ENCODE results near the gene CIRBP.

Gene CIRBP

DNA sequence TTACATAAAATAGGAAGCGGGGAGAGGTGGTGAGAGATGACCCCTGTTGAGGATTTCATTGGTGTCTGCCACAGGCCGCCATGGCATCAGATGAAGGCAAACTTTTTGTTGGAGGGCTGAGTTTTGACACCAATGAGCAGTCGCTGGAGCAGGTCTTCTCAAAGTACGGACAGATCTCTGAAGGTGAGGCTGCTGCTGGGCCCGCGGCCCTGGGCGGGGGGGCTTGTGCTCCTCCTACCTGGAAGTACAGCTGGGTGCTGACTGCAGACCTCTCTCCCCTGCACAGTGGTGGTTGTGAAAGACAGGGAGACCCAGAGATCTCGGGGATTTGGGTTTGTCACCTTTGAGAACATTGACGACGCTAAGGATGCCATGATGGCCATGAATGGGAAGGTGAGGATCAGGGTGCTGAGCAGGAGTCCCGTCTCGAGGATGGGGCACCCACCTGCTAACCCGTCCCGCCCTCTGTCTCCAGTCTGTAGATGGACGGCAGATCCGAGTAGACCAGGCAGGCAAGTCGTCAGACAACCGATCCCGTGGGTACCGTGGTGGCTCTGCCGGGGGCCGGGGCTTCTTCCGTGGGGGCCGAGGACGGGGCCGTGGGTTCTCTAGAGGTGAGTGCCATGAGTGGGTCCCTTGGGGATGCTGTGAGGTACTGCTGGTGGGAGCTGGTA, 1.9 kb downstream of the CIRBP start:
- H2AFZ ChIP-seq (ENCODE audit: low read depth): no peak overlapping the region
- peak overlapping the region; percentile 72; the same call in 1 of the 2 replicates for H3K9ac ChIP-seq
- peaks cover 25% of the 10 kb centered on the region; the same call in 1 of the 2 replicates for H3K36me3 ChIP-seq (ENCODE audit: insufficient read depth)
- H3K79me2 ChIP-seq (ENCODE audit: insufficient read depth, low read depth): peaks cover 36% of the 10 kb centered on the region
- H4K20me1 ChIP-seq (ENCODE audit: insufficient read depth): no peaks in the 10 kb centered on the region
- H3K27ac ChIP-seq: peak overlapping the region; percentile 81; the same call in 1 of the 2 replicates
- H3K4me3 ChIP-seq (IDR thresholded peaks at IDR 0.05; ENCODE audit: insufficient read depth, low read depth, low read length): no peak overlapping the region
- H3K4me2 ChIP-seq: peak overlapping the region; percentile 95
- peaks cover 32% of the 10 kb centered on the region for H3K4me1 ChIP-seq (ENCODE audit: low read depth, poor library complexity, severe bottlenecking)
- no peaks in the 10 kb centered on the region for H3K27me3 ChIP-seq (ENCODE audit: insufficient read depth, low read depth)
- no peak for TF ChIP-seq CTCF (conservative IDR thresholded peaks at IDR 0.05; ENCODE audit: low read depth, low read length)

- Histone ChIP-seq H4K20me1 (ENCODE audit: insufficient read depth) (no peaks in the 10 kb centered on the region), H3K36me3 (ENCODE audit: insufficient read depth) (peaks cover 25% of the 10 kb centered on the region; the same call in 1 of the 2 replicates), H3K27me3 (ENCODE audit: insufficient read depth, low read depth) (no peaks in the 10 kb centered on the region), H3K79me2 (ENCODE audit: insufficient read depth, low read depth) (peaks cover 44% of the 10 kb centered on the region), H3K9ac (no peak overlapping the region; the same call in 1 of the 2 replicates), H3K4me1 (ENCODE audit: low read depth, poor library complexity, severe bottlenecking) (peaks cover 32% of the 10 kb centered on the region), H2AFZ (ENCODE audit: low read depth) (no peak overlapping the region), H3K4me2 (no peak overlapping the region), H3K27ac (no peak overlapping the region), H3K4me3 (IDR thresholded peaks at IDR 0.05; ENCODE audit: insufficient read depth, low read depth, low read length) (no peak overlapping the region)
- TF ChIP-seq CTCF (conservative IDR thresholded peaks at IDR 0.05; ENCODE audit: low read depth, low read length): no peak
Measured at GRCh38 chr19:1271528-1272422, 2.6 kb downstream of the CIRBP start.

GRCh38 chr19:1272423-1273262, 3.5 kb downstream of the CIRBP start:
- Histone ChIP-seq H4K20me1 (ENCODE audit: insufficient read depth) (no peaks in the 10 kb centered on the region), H3K36me3 (ENCODE audit: insufficient read depth) (peaks cover 25% of the 10 kb centered on the region; the same call in 1 of the 2 replicates), H3K27me3 (ENCODE audit: insufficient read depth, low read depth) (no peaks in the 10 kb centered on the region), H3K4me1 (ENCODE audit: low read depth, poor library complexity, severe bottlenecking) (peaks cover 30% of the 10 kb centered on the region), H3K4me2 (no peak overlapping the region), H3K4me3 (IDR thresholded peaks at IDR 0.05; ENCODE audit: insufficient read depth, low read depth, low read length) (no peak overlapping the region), H3K27ac (no peak overlapping the region), H3K79me2 (ENCODE audit: insufficient read depth, low read depth) (peaks cover 49% of the 10 kb centered on the region), H2AFZ (ENCODE audit: low read depth) (no peak overlapping the region), H3K9ac (no peak overlapping the region; the same call in 1 of the 2 replicates)
- TF ChIP-seq CTCF (conservative IDR thresholded peaks at IDR 0.05; ENCODE audit: low read depth, low read length): no peak

All from KMS-11 (cell line).